GM12878 (cell line): ENCODE data around the gene PPARA. TPM values are rescaled to one million over a fixed set of nuclear protein-coding genes. Genes with fewer than 3 reads are reported as not detected.

Source experiments
- ATAC-seq: fragments of 200-7000 bp; cut with Tn5 transposase; 3 replicates; pipeline ENCODE4 v1.9.1; 2020; ENCODE audit warnings: mild to moderate bottlenecking, moderate library complexity
- BruUV-seq: library from RNA; stranded (reverse); fragments of 400-500 nt; replicated peaks from 2 replicates; lab custom pipeline; 2021; lab: Mats Ljungman, UMichigan
- CTCF ChIA-PET: fragments of 300-600 bp; sonication (Branson Sonifier 250); formaldehyde crosslinking; extraction: SDS; loops from one replicate; lab custom pipeline; 2021; ENCODE audit warnings: inconsistent platforms; lab: Yijun Ruan, JAX
- POLR2A ChIA-PET: fragments of 350-600 bp; formaldehyde crosslinking; extraction: SDS; loops from one replicate; lab custom pipeline; 2021; ENCODE audit warnings: inconsistent platforms; lab: Charles Lee
- RAD21 ChIA-PET: fragments of 300-600 bp; sonication (Branson Sonifier 250); formaldehyde crosslinking; loops from one replicate; lab custom pipeline; 2023; ENCODE audit warnings: antibody characterized with exemption; ENCODE audit not compliant: unreplicated experiment; lab: Charles Lee
- SMC1A ChIA-PET: fragments of 300-600 bp; sonication (Branson Sonifier 250); formaldehyde crosslinking; loops from one replicate; lab custom pipeline; 2023; ENCODE audit not compliant: unreplicated experiment, uncharacterized antibody; lab: Charles Lee
- DNase-seq: peaks from one replicate; pipeline ENCODE4 v3.0.0-alpha.2; 2011; ENCODE audit warnings: low read depth, low spot score
- FAIRE-seq: peaks from 3 replicates; lab custom pipeline; 2011; peaks lifted over from hg19 to GRCh38; lab: Jason Lieb, UNC
- H2AFZ ChIP-seq: 2 replicates; pipeline ENCODE4 v1.6.0; 2011; ENCODE audit warnings: low read depth, low read length, control low read depth; ENCODE audit not compliant: control insufficient read depth
- H3K27ac ChIP-seq: 2 replicates; pipeline ENCODE4 v1.5.1; 2011; ENCODE audit warnings: control low read depth; ENCODE audit not compliant: control insufficient read depth, insufficient read depth
- H3K27me3 ChIP-seq, 2 experiments: replicated peaks in 1 of 2; 2 replicates each; pipeline versions ENCODE4 v1.6.0 to v1.6.1; 2011; ENCODE audit warnings: low read length in 1 of 2; ENCODE audit not compliant: control insufficient read depth in 2 of 2, insufficient read depth in 2 of 2
- H3K36me3 ChIP-seq, 2 experiments: 2 replicates each; pipeline ENCODE4 v1.5.1; 2011; ENCODE audit warnings: low read length in 1 of 2; ENCODE audit not compliant: control insufficient read depth in 2 of 2, insufficient read depth in 2 of 2
- H3K4me1 ChIP-seq: 2 replicates; pipeline ENCODE4 v1.6.1; 2011; ENCODE audit warnings: mild to moderate bottlenecking, low read length, moderate library complexity, mixed read lengths; ENCODE audit not compliant: control insufficient read depth, insufficient read depth
- H3K4me2 ChIP-seq: 2 replicates; pipeline ENCODE4 v1.6.0; 2011; ENCODE audit warnings: control low read depth; ENCODE audit not compliant: control insufficient read depth, insufficient read depth
- H3K4me3 ChIP-seq: fragments of 200-600 bp; sonication (generic); 2 replicates; pipeline ENCODE4 v1.5.1; 2016
- H3K79me2 ChIP-seq: 2 replicates; pipeline ENCODE4 v1.6.0; 2011; ENCODE audit warnings: low read length; ENCODE audit not compliant: control insufficient read depth, insufficient read depth
- H3K9ac ChIP-seq: 2 replicates; pipeline ENCODE4 v1.8.0; 2011; ENCODE audit warnings: low read length, control low read depth, mixed read lengths; ENCODE audit not compliant: control insufficient read depth, insufficient read depth
- H3K9me3 ChIP-seq: replicated peaks from 3 replicates; pipeline ENCODE4 v1.5.1; 2011; ENCODE audit warnings: mild to moderate bottlenecking, low read length; ENCODE audit not compliant: control insufficient read depth, insufficient read depth
- H4K20me1 ChIP-seq: 2 replicates; pipeline ENCODE4 v1.6.0; 2011; ENCODE audit not compliant: control insufficient read depth, insufficient read depth
- CUX1 ChIP-seq: IDR thresholded peaks from 2 replicates; pipeline ENCODE4 v1.6.1; 2012; ENCODE audit warnings: improper control_type of control experiment, low read depth, low read length; ENCODE audit not compliant: insufficient replicate concordance
- POLR2A ChIP-seq: IDR thresholded peaks from 2 replicates; pipeline ENCODE4 v1.6.1; 2011; ENCODE audit warnings: low read depth, mild to moderate bottlenecking, low read length
- POU2F2 ChIP-seq: IDR thresholded peaks from 3 replicates; pipeline ENCODE4 v1.6.1; 2011; ENCODE audit warnings: low read depth, mild to moderate bottlenecking, low read length, borderline replicate concordance
- TARDBP ChIP-seq: IDR thresholded peaks from 2 replicates; pipeline ENCODE4 v1.6.1; 2016; ENCODE audit warnings: borderline replicate concordance
- TCF3 ChIP-seq: IDR thresholded peaks from 2 replicates; pipeline ENCODE4 v1.6.1; 2012; ENCODE audit warnings: low read depth, mild to moderate bottlenecking, low read length, borderline replicate concordance; ENCODE audit not compliant: insufficient read depth
- WRNIP1 ChIP-seq: IDR thresholded peaks from 2 replicates; pipeline ENCODE4 v1.6.1; 2011; ENCODE audit warnings: low read depth, low read length, improper control_type of control experiment, borderline replicate concordance
- WGBS: methylation state at CpG from one replicate; pipeline ENCODE4 v1.1.6; 2016; ENCODE audit warnings: low lambda C conversion rate; ENCODE audit not compliant: insufficient replicate concordance, insufficient coverage; ENCODE audit errors: missing lambda C conversion rate; 5-methylcytosine and 5-hydroxymethylcytosine counted together
- in situ Hi-C: fragments of 300-500 bp; cut with MboI; formaldehyde crosslinking; loops from 9 replicates; pipeline ENCODE4 v1.14.3; 2018; ENCODE audit warnings: mixed read lengths
- intact Hi-C: fragments of 100-400 bp; cut with micrococcal nuclease; formaldehyde crosslinking; loops from one replicate; pipeline ENCODE4 v1.14.2; 2022; ENCODE audit not compliant: unreplicated experiment
- polyA plus RNA-seq, 11 experiments: library from polyadenylated mRNA; depleted of rRNA in 4 of 11; unstranded in 6 of 11; stranded (reverse) in 5 of 11; fragments of >200 nt; fragmentation: Nextera tagmentation in 4 of 11; fragmentation: Illumina TruSeq in 1 of 11; extraction: Ambion mirVana in 4 of 11; extraction: Trizol in 1 of 11; gene quantifications; 1 replicate in 1 of 11; 2 replicates in 10 of 11; pipeline versions ENCODE4 v1.2.1 to v1.2.3, GENCODE V29; 2011 to 2016; ENCODE audit warnings: inconsistent platforms in 2 of 11, missing spikeins in 2 of 11, low read depth in 1 of 11
- total RNA-seq, 4 experiments: library from RNA; depleted of rRNA in 3 of 4; stranded (reverse); fragments of >200 nt in 3 of 4; fragmentation: Illumina TruSeq in 1 of 4; extraction: Trizol in 1 of 4; gene quantifications; 2 replicates each; pipeline versions ENCODE4 v1.2.1 to v1.2.3, GENCODE V29; 2013 to 2021

Gene PPARA
- total and polyA plus RNA-seq, 10 of the 15 experiments (the other 5 are each of a cell fraction or from before 2014, with no cell fraction given) = 0.72 to 10.4 (median 4.6) TPM

GRCh38 chr22:46289244-46289891 lies 139.0 kb downstream of the PPARA start:
- DNase-seq (no peak), FAIRE-seq (no peak), ATAC-seq (no peak)
- RAD21 ChIA-PET = no interaction called here
- CTCF ChIA-PET = no interaction called here
- intact Hi-C loops = no loop called here
- Histone ChIP-seq H3K9me3 (no peaks in the 10 kb centered on the region; the same call in 2 of the 3 replicates), H3K4me2 (peak overlapping the region; percentile 99; the same call in 1 of the 2 replicates), H2AFZ (no peak overlapping the region), H4K20me1 (no peaks in the 10 kb centered on the region), H3K79me2 (peaks cover 17% of the 10 kb centered on the region), H3K4me1 (peaks cover 33% of the 10 kb centered on the region), H3K27ac (peak overlapping the region; percentile 86; the same call in 1 of the 2 replicates), H3K27me3 (no peaks in the 10 kb centered on the region), H3K4me3 (no peak overlapping the region), H3K9ac (no peak overlapping the region), H3K36me3 (peaks cover 3 to 8% of the 10 kb centered on the region in 2 experiments; a peak in 3 of 4 replicates)
- in situ Hi-C loops = no loop called here
- 91% methylated on average over 33 of the region's 33 CpGs for WGBS
- SMC1A ChIA-PET = interaction anchor here (1.0 to 1.5 kb wide), 2 partner anchors 20 to 167 kb away, joined by 3 to 4 read pairs; no protein-coding TSS in a partner anchor
- POLR2A ChIA-PET = interaction anchor here (0.6 to 1.2 kb wide), 4 partner anchors 8 to 21 kb away, joined by 3 to 5 read pairs (median 4); partner anchors contain the start of gene TTC38
- no TSS peak for BruUV-seq
- TF ChIP-seq CUX1 = no peak
- TF ChIP-seq TCF3 = no peak
- TF ChIP-seq WRNIP1 = no peak
- no peak for TF ChIP-seq POU2F2
- TF ChIP-seq TARDBP = no peak
- peak; percentile 21; the same call in 1 of the 2 replicates for TF ChIP-seq POLR2A
